Head of caudate nucleus (tissue), 42 donors: ENCODE data around the gene PCAT6.

Experiments used
- DNase-seq, 42 donors: peaks; one replicate each; pipeline versions ENCODE4 v3.0.0 to v3.0.0-alpha.2; 2020 to 2021; ENCODE audit warnings: mixed read lengths in 7 of 42
- intact Hi-C: fragments of 100-400 bp; cut with DNase I; formaldehyde crosslinking; loops from one replicate; pipeline ENCODE4 v1.15.0; 2022

Gene PCAT6

GRCh38 chr1:202835548-202836072, 24.9 kb downstream of the PCAT6 start:
- no peak for DNase-seq
- intact Hi-C loops = no loop called here

GRCh38 chr1:202836623-202837403, 26.1 kb downstream of the PCAT6 start:
- intact Hi-C loops = no loop called here
- no peak for DNase-seq

GRCh38 chr1:202837746-202838262, 27.1 kb downstream of the PCAT6 start:
- intact Hi-C loops = no loop called here
- no peak for DNase-seq

- intact Hi-C loops = no loop called here
- DNase-seq = peak in 23 of 42 donors; percentile 4 to 43 (median 24)
Observed at GRCh38 chr1:202843081-202843480, 32.3 kb downstream of the PCAT6 start.

GRCh38 chr1:202844259-202844658, 33.5 kb downstream of the PCAT6 start:
- intact Hi-C loops = no loop called here
- no peak for DNase-seq

- intact Hi-C loops = no loop called here
- no peak for DNase-seq
Observed at GRCh38 chr1:202844935-202845334, 34.2 kb downstream of the PCAT6 start.

GRCh38 chr1:202848191-202848542, 37.4 kb downstream of the PCAT6 start:
- intact Hi-C loops = no loop called here

GRCh38 chr1:202850593-202851362, 40.0 kb downstream of the PCAT6 start:
- intact Hi-C loops = no loop called here
- peak in 1 of 42 donors; percentile 8 for DNase-seq

More at GRCh38 chr1:202848191-202848542, 37.4 kb downstream of the PCAT6 start:
- peak in 33 of 42 donors; percentile 3 to 89 (median 45) for DNase-seq

GRCh38 chr1:202852163-202852904, 41.6 kb downstream of the PCAT6 start:
- intact Hi-C loops = no loop called here
- peak in 2 of 42 donors; percentile 12 to 13 for DNase-seq

- intact Hi-C loops = no loop called here
- DNase-seq = no peak
Observed at GRCh38 chr1:202854787-202855186, 44.0 kb downstream of the PCAT6 start.

- intact Hi-C loops = no loop called here
- DNase-seq = no peak
Observed at GRCh38 chr1:202856014-202856413, 45.3 kb downstream of the PCAT6 start.

- intact Hi-C loops = no loop called here
- no peak for DNase-seq
Observed at GRCh38 chr1:202857136-202857610, 46.4 kb downstream of the PCAT6 start.

- intact Hi-C loops = no loop called here
Observed at GRCh38 chr1:202858331-202858730, 47.6 kb downstream of the PCAT6 start.

GRCh38 chr1:202858789-202859414, 48.1 kb downstream of the PCAT6 start:
- no peak for DNase-seq
- intact Hi-C loops = no loop called here

More at GRCh38 chr1:202858331-202858730, 47.6 kb downstream of the PCAT6 start:
- DNase-seq = no peak

- DNase-seq = peak in 41 of 42 donors; percentile 9 to 80 (median 53)
- intact Hi-C loops = loop anchor here (10.0 kb wide), 1 partner anchor 46 kb away; the partner anchor contains the start of gene PCAT6
Observed at GRCh38 chr1:202860744-202861419, 50.1 kb downstream of the PCAT6 start.
